Stimulated activated CD8-positive, alpha-beta memory T cell treated with anti-CD3 and anti-CD28 coated beads, Interleukin-15, amount 100 ng/mL, for 1 hour (primary cell): ENCODE results near the gene PLCG1.

Experiments
- DNase-seq: peaks from one replicate; pipeline ENCODE4 v3.0.0-alpha.2; 2020; ENCODE audit warnings: low read depth

PLCG1 gene

DNA sequence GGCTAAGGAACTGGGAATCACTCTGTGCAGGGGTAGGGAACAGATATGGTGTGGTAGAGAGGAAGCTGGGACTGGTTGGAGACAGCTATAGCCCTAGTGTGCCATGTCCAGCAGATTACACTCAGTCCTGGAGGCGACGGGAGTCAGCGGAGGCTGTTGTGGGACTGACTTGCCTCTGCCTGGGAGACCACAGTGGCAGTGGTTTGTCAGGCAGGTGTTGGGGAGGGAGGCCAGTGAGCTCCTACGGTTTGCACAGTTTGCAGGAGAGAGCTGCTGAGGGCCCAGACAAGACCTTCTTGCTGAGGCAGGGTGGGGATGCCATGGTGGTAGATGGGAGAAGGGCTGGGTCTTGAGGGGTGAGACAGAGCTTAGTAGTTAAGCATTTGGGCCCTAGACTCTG is 4.9 kb downstream of the PLCG1 start:
- no peak for DNase-seq

DNA sequence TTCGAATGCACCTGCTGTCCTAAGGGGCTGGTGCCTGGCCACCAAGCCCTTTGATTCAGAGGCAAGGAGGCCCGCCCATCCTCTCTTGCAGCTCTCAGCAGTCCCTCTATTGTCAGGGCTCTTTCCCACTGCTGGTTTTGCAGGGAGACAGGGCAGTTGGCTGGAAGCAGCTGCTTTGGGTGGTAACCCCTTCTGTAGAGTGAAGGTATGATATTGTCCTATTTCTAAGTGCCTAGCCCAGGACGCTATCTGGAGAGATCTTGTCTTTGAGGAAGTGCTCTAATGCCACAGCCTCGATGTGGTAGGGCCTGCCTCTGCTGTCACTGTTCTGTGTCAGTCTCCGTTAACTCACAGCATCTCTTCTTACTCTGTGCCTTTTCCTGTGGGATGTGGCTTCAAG is 5.6 kb downstream of the PLCG1 start:
- no peak for DNase-seq

DNA sequence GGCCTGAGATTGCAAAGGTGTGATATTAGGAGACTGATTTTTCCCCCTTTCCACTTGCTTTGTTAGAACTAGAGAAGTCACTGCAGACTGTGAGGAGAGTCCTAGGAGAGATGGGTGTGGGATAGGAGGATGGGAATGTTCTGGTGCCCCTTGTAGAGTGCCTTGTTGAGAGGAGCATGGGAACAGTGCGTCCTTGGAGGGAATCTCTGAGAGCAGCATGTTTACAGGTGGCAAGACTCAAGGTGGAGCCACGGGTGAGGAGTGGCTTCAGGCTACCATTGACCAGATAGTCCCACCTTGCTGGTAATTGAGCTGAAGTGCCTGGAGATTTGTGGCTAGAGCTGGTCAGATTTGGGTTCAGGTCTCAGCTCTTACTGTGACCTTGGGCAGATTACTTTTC is 6.0 kb downstream of the PLCG1 start:
- no peak for DNase-seq

DNA sequence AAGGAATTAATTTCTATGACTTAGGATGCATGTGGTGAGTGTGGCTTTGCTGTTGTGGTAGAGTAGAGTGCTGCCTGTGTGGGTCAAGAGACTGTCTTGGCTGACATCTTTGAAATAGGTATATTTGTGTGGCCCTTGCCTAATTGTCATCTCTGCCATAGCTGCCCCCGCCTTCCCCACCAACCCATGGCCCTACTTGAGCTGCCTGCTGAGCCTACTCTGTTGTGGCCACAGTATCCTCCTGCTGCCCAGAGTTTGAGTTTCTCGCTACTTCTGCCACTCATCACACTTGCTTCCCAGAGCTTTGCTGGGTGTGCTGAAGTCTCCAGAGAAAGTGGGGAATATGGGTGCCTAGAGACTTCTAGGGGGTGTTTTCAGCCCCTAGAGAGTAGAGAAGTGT is 8.0 kb downstream of the PLCG1 start:
- DNase-seq = no peak

DNA sequence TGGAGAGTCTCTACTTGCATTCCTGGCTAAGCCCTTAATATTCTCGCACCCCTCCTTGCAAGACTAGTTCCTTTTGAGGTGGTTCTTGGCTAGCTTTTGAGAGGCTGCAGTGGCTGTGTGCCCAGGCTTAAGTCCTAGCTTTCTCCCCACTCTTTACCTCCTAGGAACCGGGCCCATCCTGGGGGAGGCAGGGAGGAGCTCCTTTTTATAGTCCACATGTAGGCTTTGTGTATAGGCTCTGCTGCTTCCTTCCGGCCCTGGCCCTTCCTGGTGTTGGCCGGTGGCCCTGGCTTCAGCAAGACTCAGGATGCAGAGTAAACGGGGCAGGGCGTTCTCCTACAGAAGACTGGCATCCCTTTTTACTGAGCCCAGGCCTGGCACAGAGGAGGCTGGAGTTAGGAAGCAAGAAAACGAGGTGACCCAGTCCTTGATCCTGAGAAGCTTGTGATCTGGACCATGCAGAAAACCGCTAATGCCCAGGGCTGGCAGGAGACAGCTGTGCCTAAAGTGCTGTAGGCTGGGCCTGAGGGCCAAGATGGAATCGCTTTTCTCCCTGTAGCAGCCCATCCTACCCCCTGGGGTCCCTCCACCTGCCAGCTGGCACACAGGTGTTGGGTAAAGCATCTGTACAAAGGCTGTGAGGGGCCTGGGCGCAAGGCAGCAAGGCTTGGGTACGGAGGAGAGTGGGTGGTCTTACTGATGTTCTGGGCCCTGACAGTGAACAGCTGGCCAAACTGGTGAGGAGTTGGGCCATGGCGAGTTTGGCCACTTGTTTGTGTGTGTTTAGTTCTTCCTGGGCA is 8.7 kb downstream of the PLCG1 start:
- no peak for DNase-seq

DNA sequence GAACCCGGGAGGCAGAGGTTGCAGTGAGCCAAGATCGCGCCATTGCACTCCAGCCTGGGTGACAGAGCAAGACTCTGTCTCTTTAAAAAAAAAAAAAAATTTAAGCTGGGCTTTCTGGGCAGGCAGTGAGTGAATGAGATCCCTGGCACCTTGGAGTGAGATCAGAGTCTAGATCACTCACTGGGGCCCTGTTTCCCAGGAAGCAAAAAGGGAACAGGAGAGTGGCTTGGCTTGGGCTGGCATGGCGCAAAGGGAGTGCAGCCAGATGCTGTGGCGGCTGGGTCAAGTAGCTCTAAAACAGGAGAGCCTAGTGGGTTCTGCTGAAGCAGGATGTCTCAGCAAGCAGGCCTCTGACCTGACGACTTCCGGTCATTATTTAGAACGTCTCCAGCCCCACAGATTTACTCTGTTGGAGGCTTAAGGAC is 10.4 kb downstream of the PLCG1 start:
- DNase-seq = no peak

DNA sequence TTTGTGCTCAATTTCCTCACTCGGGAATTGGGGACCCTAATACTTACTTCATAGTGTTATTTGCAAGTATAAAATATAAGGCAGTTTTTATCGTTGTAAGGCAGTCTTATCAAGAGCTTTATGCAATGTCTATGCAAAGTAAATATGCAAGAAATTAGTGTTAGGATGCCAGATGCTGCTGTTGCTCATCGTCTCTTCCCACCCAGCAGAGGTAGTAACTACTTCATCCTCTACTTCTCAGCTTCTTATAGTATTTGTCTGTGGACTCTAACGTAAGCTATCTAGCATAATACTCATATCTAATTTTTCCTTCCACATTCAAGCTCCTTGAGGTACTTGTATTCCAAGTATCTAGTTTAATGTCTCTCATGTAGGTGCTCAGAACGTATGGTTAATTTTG is 11.6 kb downstream of the PLCG1 start:
- DNase-seq = no peak

DNA sequence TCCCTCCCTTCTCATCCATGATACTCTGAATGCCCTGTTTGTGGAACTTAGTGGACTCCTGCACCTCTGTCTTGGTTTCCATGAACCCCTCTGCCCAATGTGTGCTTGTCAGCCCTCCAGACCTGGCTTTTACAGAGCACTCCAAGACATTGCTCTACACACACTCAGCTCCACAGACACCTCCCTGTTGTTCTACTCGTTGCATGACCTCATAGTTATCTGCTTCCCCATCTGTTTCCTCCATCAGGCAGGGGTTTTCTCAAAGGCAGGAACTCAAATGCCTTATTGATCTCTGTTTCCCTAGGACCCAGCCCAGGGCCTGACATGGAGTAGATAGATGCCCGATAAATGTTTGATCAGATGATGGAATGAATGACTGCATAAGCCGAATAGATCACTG is 13.3 kb downstream of the PLCG1 start:
- no peak for DNase-seq

DNA sequence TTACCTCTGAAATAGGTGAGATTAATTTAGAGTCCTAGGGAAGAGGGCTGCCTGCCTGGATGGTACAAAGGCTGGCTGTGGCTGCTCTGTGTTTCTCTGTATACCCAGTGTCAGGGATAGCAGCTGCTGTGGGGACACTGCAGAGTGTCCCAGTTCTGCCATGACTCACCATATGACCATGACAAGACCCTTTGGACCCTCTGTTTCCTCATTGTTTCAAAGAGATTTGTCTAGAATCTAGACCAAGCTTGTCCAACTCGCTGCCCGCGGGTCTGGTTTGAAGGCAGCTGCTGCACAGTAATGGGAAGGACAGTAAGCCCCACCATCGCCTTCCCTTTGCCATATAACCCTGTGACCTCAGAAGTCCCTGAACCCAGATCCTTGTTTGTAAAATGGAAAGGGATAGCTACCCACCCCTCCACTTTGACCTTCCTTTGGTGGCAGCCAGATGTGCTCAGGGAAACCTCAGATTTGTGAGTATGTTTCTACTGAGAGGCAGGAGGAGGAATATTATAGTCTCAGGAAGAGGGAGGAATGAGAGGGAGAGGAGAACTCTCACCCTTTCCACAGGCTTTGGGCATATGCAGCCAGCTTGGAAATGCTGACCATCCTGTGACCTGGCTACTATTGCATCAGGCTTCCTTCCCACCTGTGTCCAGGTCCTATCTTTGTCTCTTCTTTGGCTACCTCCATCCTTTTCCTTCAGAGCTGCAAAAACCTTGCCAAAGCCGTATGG is 14.0 kb downstream of the PLCG1 start:
- no peak for DNase-seq

DNA sequence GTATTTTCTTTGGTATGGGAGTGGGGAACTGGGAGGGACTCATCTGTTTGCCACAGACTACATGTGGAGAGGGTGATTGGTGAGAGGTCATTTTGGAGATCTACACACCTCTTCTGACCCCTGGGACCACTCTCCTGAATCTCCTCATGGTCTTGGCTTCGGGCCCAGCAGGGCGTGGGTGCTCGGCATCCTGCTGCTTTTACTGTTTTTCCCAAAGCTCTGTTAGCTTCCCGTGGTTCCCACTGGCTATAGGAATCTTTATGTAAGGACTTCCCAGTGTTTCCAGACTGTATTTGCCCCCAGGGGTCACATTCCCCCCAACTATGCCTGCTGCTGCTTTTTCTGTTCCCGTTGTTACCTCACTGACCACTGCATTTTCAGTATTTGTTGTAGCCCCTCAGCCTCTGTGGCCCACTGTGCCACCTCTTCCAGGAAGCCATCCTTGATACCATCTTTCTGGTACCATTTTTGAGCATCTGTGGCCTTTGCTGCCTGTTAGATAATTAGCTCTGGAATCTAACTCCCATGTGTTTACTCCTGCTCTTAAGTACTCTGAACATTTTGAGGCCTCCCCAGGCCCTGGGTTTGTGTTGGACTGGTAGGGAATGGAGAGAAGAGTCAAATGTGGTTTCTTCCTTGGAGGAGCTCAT is 14.9 kb downstream of the PLCG1 start:
- DNase-seq = no peak

DNA sequence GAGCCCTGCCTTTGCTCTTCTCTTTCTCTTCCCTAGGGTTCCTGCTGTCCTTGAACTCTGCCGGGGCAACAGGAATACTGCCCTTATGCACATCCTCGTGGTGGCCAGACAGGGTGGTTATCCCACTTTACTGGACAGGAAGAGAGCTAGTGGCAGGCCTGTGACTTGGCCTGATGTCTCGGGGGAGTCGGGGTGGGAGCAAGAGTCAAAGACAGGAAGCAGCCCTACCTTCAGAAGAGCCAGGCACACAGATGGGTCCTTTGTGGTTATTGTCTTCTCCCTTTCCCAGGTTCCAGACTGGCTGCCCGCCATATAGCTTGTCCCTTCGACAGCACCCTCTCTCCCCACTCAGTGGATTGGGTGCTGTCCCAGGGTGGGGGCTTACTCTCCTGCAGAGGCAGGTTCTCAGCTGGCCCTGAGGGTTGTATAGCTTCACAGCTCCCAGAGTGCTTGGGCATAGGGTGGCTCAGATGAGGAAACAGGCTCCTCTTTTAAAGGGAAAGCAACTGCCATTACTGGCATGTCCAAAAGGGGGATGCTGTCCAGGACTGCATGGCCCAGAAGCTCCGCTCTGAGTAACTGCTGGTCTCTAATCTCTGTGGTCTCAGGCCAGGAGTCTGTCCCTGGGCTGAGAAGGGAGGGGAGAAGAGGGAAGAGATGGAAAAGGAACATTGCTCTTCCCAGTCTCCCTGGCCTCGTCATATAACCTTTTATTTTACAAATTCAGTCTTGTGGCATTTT is 17.3 kb downstream of the PLCG1 start:
- no peak for DNase-seq

DNA sequence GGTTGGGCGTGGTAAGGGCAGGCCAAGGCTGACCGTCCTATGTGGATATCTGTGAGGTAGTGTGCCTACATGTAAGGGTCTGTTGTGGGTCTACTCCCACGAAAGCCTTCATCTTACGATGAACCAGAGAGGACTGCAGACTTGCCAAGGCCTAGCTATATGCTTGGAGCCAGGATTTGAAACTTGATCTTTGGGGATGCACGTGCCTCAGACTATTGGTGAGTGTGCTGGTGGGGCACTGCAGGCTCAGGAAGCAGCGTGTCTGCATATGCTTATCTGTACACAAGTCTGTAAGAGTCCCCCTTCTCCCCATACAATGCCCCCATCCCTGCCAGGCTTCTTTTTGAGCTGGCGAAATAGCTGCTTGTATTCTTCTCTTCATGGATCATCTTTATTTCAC is 17.9 kb downstream of the PLCG1 start:
- no peak for DNase-seq

DNA sequence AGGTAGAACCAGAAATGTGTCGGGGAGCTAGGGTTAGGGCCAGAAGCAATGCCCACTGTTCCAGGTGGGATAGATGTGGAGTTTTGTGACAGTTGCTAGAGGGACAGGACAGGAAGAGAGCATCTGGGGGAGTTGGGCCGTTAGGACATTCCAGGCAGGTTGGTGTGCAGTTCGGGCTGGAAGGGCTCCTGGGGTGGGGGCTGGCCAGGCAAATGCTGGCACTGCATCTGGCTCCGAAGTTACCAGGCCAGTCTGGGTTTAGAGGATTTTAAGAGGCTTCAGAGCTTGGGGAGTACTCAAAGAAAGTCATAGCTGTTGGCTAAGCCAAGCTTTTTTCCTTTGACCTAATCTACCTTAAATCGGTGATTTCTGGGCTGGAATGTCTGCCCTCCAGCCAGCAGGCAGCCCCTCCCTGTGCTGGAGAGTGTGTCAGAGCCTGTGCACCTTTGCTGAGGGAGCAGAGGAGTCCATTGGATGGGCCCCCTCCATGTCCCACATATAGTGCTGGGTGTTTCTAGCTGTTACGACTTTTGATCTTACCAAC is 20.8 kb downstream of the PLCG1 start:
- DNase-seq = no peak

DNA sequence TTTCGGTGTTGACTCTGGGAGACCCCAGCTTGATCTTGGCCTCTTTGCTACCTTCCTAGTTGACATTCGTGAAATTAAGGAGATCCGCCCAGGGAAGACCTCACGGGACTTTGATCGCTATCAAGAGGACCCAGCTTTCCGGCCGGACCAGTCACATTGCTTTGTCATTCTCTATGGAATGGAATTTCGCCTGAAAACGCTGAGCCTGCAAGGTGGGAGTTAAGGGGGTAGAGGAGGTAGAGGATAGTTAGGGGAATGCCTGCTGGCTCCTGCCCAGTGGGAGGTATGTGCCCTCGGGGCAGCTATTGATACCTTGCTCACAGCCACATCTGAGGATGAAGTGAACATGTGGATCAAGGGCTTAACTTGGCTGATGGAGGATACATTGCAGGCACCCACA is 22.2 kb downstream of the PLCG1 start:
- no peak for DNase-seq

DNA sequence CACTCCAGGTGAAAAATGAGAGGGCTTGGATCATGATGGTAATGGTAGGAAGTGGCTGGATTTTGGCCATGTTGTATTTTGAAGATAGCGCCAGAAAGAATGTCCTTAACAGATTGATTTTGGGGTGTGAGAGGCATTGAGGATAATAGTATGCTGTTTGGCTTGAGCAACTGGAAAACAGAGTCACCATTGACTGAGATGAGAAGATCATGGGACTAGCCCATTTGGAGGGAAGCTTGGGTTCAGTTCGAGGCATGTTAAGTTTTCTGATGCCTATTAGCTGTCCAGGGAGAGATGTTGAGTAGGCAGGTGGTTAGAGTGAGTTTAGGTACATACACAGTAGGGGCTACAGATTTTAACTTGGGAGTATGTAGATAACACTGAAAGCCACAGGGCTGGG is 23.3 kb downstream of the PLCG1 start:
- DNase-seq = no peak

DNA sequence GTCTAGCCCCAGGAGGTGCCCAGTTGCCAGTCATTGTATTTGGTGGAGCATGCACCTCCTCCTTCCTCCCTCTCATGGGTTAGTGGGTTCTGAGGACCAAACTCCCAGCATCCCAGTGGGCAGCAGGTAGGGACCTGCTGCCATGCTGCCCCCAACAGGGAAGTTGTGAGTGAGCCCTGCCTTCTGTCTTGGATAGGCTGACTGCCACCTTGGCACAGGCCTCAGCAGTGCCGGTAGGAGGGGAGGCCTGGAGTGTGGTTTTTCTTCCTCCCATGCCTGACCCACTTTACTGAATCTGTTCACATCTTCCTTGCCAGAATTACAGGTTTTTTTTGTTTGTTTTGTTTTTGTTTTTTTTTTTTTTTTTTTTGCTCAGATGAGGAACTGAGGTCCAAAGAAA is 24.5 kb downstream of the PLCG1 start:
- no peak for DNase-seq

DNA sequence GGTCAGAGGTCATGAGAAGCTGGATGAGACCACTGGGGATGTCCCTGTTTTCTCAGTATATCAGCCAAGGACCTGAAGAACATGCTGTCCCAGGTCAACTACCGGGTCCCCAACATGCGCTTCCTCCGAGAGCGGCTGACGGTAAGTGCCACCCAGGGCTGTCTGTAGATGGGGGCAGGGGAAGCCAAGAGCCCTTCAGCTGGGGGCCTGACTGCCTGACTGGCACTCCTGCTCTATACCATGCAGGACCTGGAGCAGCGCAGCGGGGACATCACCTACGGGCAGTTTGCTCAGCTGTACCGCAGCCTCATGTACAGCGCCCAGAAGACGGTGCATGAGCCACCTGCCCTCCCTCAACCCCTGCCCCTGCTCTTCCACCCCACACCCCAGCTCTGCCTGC is 25.1 kb downstream of the PLCG1 start:
- no peak for DNase-seq

DNA sequence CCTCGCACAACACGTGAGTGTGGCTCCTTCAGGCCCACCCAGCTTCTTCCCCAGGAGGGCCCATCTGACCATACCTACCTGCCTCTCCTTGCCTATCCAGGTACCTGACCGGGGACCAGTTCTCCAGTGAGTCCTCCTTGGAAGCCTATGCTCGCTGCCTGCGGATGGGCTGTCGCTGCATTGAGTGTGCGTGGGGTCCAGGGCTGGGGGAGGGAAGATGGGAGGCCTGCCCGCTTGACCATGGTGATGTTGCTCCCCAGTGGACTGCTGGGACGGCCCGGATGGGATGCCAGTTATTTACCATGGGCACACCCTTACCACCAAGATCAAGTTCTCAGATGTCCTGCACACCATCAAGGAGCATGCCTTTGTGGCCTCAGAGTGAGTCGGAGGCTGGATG is 26.5 kb downstream of the PLCG1 start:
- DNase-seq = no peak

DNA sequence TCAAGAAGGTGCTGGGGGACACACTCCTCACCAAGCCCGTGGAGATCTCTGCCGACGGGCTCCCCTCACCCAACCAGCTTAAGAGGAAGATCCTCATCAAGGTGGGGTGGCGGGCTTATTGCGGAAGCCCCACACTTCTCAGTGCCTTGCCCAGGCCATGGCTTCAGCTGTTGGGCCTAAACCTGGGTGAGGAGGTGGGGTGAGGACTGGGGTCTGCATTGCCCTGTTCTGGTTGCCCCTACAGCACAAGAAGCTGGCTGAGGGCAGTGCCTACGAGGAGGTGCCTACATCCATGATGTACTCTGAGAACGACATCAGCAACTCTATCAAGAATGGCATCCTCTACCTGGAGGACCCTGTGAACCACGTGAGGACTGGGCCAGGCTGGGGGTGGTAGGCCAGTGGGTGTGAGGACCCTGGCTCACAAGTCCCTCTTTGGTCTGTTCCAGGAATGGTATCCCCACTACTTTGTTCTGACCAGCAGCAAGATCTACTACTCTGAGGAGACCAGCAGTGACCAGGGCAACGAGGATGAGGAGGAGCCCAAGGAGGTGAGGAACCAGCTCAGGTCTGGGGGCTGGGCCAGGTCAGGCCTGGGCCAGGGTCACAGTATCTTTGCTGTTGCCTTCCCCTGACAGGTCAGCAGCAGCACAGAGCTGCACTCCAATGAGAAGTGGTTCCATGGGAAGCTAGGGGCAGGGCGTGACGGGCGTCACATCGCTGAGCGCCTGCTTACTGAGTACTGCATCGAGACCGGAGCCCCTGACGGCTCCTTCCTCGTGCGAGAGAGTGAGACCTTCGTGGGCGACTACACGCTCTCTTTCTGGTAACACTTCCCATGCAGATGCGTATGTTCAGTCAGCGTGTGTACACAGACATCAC is 27.9 kb downstream of the PLCG1 start:
- DNase-seq = no peak

DNA sequence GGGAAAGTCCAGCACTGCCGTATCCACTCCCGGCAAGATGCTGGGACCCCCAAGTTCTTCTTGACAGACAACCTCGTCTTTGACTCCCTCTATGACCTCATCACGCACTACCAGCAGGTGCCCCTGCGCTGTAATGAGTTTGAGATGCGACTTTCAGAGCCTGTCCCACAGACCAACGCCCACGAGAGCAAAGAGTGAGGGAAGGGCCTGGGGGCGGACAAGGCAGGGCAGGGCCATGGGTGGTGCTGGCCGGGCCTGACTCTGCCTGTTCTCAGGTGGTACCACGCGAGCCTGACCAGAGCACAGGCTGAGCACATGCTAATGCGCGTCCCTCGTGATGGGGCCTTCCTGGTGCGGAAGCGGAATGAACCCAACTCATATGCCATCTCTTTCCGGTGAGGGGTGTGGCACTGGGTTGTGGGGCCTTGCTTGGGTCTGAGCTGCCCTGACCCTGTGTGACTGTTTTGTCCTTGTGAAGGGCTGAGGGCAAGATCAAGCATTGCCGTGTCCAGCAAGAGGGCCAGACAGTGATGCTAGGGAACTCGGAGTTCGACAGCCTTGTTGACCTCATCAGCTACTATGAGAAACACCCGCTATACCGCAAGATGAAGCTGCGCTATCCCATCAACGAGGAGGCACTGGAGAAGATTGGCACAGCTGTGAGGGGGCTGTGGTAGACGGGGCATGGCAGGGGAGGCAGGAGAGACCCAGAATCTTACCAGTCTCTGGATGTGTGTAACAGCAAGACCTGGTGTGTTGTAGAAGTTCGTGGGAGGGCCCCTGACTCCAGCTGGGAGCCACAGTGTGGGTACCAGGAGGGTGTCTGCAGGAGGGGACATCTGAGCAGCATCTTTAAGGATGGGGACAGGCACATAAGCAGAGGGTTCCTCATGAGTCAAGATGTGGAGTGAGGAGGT is 29.1 kb downstream of the PLCG1 start:
- no peak for DNase-seq
